ENCODE measurements around the gene PHYH.

GRCh38 chr10:13238271-13239077 is 61.4 kb downstream of the PHYH start:
- TF ChIP-seq CTCF (IDR thresholded peaks at IDR 0.05), result no peak
- TF ChIP-seq EP300 (IDR thresholded peaks at IDR 0.05), result no peak
- no peak for TF ChIP-seq POLR2AphosphoS5 (IDR thresholded peaks at IDR 0.05)
